GM12864 (cell line): ENCODE measurements around the gene DTD1.

Experiments
- DNase-seq: peaks from one replicate; pipeline ENCODE4 v3.0.0-alpha.2; 2011; ENCODE audit warnings: low read depth
- H3K4me3 ChIP-seq: 2 replicates; pipeline ENCODE4 v1.5.1; 2011; ENCODE audit warnings: mild to moderate bottlenecking, low read depth, low read length, control low read depth
- TF ChIP-seq, protein P1 (sequence below): IDR thresholded peaks from 2 replicates; pipeline ENCODE4 v1.5.1; 2011; ENCODE audit warnings: low read depth, mild to moderate bottlenecking, moderate library complexity, low read length, control low read depth, inconsistent platforms; ENCODE audit errors: missing control alignments

DTD1 gene

DNA sequence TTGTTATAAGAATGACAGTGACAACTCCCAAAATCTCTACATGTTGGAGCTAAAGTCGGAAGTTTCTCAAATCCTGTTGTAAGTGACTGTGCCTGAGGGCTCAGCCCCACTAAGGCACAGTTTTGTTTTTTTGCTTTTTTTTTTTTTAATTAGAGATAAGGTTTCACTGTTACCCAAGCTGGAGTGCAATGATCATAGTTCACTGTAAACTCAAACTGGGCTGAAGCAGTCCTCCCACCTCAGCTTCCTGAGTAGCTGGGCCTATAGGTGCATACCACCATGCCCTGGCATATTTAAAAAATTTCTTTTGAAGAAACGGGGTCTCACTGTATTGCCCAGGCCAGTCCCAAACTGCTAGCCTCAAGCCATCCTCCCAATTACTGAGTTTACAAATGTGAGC lies 96.9 kb downstream of the DTD1 start:
- H3K4me3 ChIP-seq: no peak overlapping the region
- DNase-seq: no peak
- TF ChIP-seq, protein P1, sequence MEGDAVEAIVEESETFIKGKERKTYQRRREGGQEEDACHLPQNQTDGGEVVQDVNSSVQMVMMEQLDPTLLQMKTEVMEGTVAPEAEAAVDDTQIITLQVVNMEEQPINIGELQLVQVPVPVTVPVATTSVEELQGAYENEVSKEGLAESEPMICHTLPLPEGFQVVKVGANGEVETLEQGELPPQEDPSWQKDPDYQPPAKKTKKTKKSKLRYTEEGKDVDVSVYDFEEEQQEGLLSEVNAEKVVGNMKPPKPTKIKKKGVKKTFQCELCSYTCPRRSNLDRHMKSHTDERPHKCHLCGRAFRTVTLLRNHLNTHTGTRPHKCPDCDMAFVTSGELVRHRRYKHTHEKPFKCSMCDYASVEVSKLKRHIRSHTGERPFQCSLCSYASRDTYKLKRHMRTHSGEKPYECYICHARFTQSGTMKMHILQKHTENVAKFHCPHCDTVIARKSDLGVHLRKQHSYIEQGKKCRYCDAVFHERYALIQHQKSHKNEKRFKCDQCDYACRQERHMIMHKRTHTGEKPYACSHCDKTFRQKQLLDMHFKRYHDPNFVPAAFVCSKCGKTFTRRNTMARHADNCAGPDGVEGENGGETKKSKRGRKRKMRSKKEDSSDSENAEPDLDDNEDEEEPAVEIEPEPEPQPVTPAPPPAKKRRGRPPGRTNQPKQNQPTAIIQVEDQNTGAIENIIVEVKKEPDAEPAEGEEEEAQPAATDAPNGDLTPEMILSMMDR: no peak

DNA sequence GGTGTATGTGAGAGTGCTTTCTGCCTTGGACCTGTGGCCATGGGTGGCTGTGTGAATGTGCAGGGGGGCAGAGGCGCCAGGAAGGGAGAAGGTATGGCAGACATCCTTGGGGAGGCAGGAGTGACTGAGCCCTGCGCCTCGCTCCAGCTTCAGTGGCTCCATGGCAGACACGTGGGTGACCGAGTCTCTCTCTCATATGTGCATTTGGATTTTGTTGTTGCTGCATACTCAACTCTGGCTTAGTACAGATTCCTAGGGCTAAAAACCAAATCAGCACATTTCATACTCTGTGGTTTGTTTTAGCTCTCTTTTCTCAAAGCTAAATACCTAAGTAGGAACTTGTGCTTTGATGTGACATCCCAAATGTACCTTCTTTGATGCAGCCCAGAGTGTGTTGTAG lies 97.6 kb downstream of the DTD1 start:
- TF ChIP-seq, protein P1: no peak

DNA sequence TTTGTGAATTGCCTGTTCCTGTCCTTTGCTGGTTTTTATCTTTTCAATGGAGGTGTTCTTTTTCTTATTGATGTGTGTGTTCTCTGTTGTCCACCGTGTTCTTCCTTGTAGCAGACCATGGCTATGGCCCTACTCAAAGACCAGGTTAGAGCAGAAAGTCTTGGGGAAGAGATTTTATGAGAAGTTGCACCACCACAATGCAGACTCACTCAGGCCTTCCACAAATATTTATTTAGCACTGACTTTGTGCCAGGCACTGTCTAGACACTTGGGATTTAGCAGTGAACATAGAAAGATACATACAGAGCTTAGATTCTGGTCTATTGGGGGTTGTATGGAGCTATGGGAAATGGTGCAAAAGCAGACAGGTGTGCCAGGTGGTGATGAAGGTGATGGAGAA lies 98.8 kb downstream of the DTD1 start:
- DNase-seq: no peak
- H3K4me3 ChIP-seq: no peak overlapping the region
- TF ChIP-seq, protein P1: no peak

More for the DNA sequence above, 97.6 kb downstream of the DTD1 start:
- no peak for DNase-seq
- no peak overlapping the region for H3K4me3 ChIP-seq

DNA sequence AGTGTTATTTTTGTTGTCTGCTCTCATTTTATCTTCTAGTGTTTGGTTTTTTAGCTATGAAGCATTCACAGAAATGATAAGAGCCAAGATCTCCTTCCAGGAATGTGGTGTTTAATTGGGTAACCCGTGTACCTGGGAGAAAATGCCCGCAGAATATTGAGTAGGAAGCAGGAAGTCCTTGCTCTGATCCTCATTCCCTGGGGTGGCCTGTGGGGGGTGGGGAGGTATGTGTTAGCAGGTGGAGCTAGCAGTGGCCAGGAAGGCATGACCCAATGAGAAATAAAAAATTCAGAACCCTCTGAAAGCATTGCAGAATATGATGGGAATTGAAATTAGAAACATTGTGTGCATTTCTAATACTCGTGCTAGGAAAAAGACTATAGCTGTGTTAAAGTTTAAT lies 100.8 kb downstream of the DTD1 start:
- TF ChIP-seq, protein P1: no peak
- no peak overlapping the region for H3K4me3 ChIP-seq
- DNase-seq: no peak

DNA sequence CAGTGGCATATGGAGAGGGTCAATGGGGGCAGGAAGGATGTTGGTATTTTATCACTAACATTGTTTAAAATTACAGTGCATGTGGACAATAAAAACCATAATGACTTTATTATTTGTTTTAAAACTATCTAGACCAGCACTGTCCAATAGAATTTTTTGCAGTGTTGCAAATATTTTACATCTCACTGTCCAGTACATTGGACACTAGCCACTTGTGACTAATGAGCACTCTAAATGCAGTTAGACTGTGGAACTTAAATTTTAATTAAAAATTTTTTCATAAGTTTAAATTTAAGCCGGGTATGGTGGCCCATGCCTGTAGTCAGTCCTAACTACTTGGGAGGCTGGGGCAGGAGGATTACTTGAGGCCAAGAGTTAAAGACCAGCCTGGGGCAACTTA lies 101.7 kb downstream of the DTD1 start:
- TF ChIP-seq, protein P1: no peak
- no peak overlapping the region for H3K4me3 ChIP-seq
- no peak for DNase-seq

DNA sequence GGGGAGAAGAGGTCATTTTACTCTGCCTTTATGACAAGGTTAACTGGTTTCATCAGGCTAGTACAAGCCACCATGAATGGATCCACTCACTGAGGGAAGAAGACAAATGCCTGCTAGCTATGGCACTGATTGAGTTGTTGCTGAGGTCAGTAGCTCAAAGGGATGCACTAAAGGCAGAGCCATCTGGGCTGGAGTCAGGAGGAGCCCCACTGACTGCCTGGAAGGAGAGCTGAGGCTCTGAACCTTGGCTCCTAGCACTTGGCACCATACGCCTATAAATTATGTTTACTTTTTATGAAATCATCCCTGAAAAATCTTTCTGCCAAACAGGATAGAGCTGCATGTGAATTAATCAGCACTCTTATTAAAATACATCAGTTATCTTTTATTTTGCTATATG lies 104.6 kb downstream of the DTD1 start:
- DNase-seq: no peak

DNA sequence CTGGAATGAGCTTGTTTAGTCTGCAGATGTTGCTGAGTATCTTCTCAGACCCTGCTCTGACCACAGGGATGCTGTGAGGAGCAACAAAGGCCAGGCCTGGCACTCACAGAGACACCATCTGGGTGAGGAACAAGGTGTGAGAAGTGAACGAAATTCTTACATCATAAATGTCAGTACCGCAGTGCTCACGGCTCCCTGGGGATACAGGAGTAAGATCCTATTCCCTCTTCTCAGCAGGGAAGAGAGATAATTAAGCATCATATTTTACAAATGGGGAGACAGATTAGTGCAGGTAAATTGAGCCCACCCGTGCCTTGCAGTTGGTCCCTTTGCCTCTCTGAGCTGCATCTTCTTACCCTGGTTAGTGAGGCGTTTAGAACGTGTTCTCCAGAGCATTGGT lies 106.2 kb downstream of the DTD1 start:
- TF ChIP-seq, protein P1: no peak
- no peak overlapping the region for H3K4me3 ChIP-seq
- no peak for DNase-seq

More for the DNA sequence above, 104.6 kb downstream of the DTD1 start:
- TF ChIP-seq, protein P1: no peak
- no peak overlapping the region for H3K4me3 ChIP-seq
